HG02840 (cell line): ENCODE data around the gene ABCC6.

Source experiments
- ATAC-seq: cut with Tn5 transposase; IDR thresholded peaks from one replicate; pipeline ENCODE4 v1.9.1; 2021; ENCODE audit warnings: mild to moderate bottlenecking, moderate library complexity, moderate number of reproducible peaks; ENCODE audit not compliant: unreplicated experiment, low FRiP score

Gene ABCC6

GRCh38 chr16:16146380-16147315, 76.6 kb downstream of the ABCC6 start:
- ATAC-seq, result no peak

GRCh38 chr16:16145286-16145685, 78.0 kb downstream of the ABCC6 start:
- no peak for ATAC-seq

GRCh38 chr16:16144416-16144815, 78.9 kb downstream of the ABCC6 start:
- no peak for ATAC-seq

- ATAC-seq, result no peak
Measured at GRCh38 chr16:16143931-16144330, 79.4 kb downstream of the ABCC6 start.

GRCh38 chr16:16143038-16143763, 80.1 kb downstream of the ABCC6 start:
- no peak for ATAC-seq

GRCh38 chr16:16141784-16142396, 81.4 kb downstream of the ABCC6 start:
- no peak for ATAC-seq

GRCh38 chr16:16141141-16141540, 82.2 kb downstream of the ABCC6 start:
- no peak for ATAC-seq

- ATAC-seq, result no peak
Measured at GRCh38 chr16:16140537-16140936, 82.8 kb downstream of the ABCC6 start.

- no peak for ATAC-seq
Measured at GRCh38 chr16:16139806-16140205, 83.5 kb downstream of the ABCC6 start.

GRCh38 chr16:16139061-16139460, 84.2 kb downstream of the ABCC6 start:
- no peak for ATAC-seq

GRCh38 chr16:16138034-16138635, 85.2 kb downstream of the ABCC6 start:
- ATAC-seq, result no peak

GRCh38 chr16:16137110-16137509, 86.2 kb downstream of the ABCC6 start:
- no peak for ATAC-seq

- ATAC-seq, result no peak
Measured at GRCh38 chr16:16136588-16136987, 86.7 kb downstream of the ABCC6 start.

GRCh38 chr16:16133943-16134604, 89.2 kb downstream of the ABCC6 start:
- ATAC-seq, result no peak

- no peak for ATAC-seq
Measured at GRCh38 chr16:16131659-16132058, 91.6 kb downstream of the ABCC6 start.

GRCh38 chr16:16131204-16131603, 92.1 kb downstream of the ABCC6 start:
- no peak for ATAC-seq

- ATAC-seq, result no peak
Measured at GRCh38 chr16:16127469-16128116, 95.7 kb downstream of the ABCC6 start.

- ATAC-seq, result no peak
Measured at GRCh38 chr16:16126896-16127295, 96.4 kb downstream of the ABCC6 start.

- no peak for ATAC-seq
Measured at GRCh38 chr16:16124974-16125373, 98.3 kb downstream of the ABCC6 start.

GRCh38 chr16:16124438-16124837, 98.9 kb downstream of the ABCC6 start:
- ATAC-seq, result no peak
